Panc1 (cell line): ENCODE data around the gene OR13H1. TPM values are rescaled to one million over a fixed set of nuclear protein-coding genes. Genes with fewer than 3 reads are reported as not detected.
A peak's percentile ranks its signal among the peaks of the same experiment; 100 is the strongest.
"Not testable (repeated sequence)": the region's sequence is repeated elsewhere in the genome, so short reads cannot be mapped to it uniquely, and the experiment has no call there.

ENCODE experiments used
- ATAC-seq: fragments of 200-7000 bp; cut with Tn5 transposase; 2 replicates; pipeline ENCODE4 v1.9.1; 2020; ENCODE audit warnings: mild to moderate bottlenecking, moderate library complexity
- BruUV-seq: library from RNA; stranded (reverse); fragments of 400-500 nt; replicated peaks from 2 replicates; lab custom pipeline; 2021; lab: Mats Ljungman, UMichigan
- CTCF ChIA-PET: fragments of 300-600 bp; sonication (Branson Sonifier 250); formaldehyde crosslinking; loops from one replicate; lab custom pipeline; 2022; ENCODE audit warnings: antibody characterized with exemption; lab: Charles Lee
- POLR2A ChIA-PET: fragments of 300-600 bp; sonication (Branson Sonifier 250); formaldehyde crosslinking; loops from one replicate; lab custom pipeline; 2022; ENCODE audit warnings: antibody characterized with exemption; lab: Charles Lee
- DNase-seq: peaks from one replicate; pipeline ENCODE4 v3.0.0-alpha.2; 2010; ENCODE audit warnings: low read depth, low spot score
- H3K27ac ChIP-seq: 2 replicates; pipeline ENCODE4 v1.5.1; 2011; ENCODE audit warnings: mild to moderate bottlenecking, low read length, inconsistent platforms
- H3K27me3 ChIP-seq: fragments of 200-500 bp; sonication (Bioruptor generic); 2 replicates; pipeline ENCODE4 v1.6.0; 2014; ENCODE audit warnings: low read length, inconsistent platforms; ENCODE audit not compliant: control insufficient read depth, insufficient read depth
- H3K36me3 ChIP-seq: fragments of 200-500 bp; sonication (Bioruptor generic); 2 replicates; pipeline ENCODE4 v1.5.1; 2014; ENCODE audit warnings: inconsistent platforms, mild to moderate bottlenecking, low read length, moderate library complexity; ENCODE audit not compliant: control insufficient read depth, insufficient read depth
- H3K4me1 ChIP-seq: 2 replicates; pipeline ENCODE4 v1.5.1; 2011; ENCODE audit warnings: inconsistent platforms, mild to moderate bottlenecking, low read length, moderate library complexity; ENCODE audit not compliant: control insufficient read depth, insufficient read depth
- H3K4me3 ChIP-seq, 2 experiments: 2 replicates each; pipeline ENCODE4 v1.5.1; 2011 to 2012; ENCODE audit warnings: low read depth in 2 of 2, low read length in 2 of 2, mild to moderate bottlenecking in 2 of 2, inconsistent platforms in 1 of 2, moderate library complexity in 1 of 2
- H3K9me3 ChIP-seq: fragments of 200-500 bp; sonication (Bioruptor generic); 2 replicates; pipeline ENCODE4 v1.5.1; 2014; ENCODE audit warnings: low read depth, mild to moderate bottlenecking, inconsistent platforms, low read length, moderate library complexity; ENCODE audit not compliant: control insufficient read depth, insufficient read depth
- CTCF ChIP-seq: fragments of 450-650 bp; IDR thresholded peaks from 2 replicates; pipeline ENCODE4 v1.5.1; 2017; ENCODE audit warnings: mild to moderate bottlenecking
- POLR2AphosphoS5 ChIP-seq: IDR thresholded peaks from 2 replicates; pipeline ENCODE4 v1.6.1; 2012; ENCODE audit warnings: mild to moderate bottlenecking, low read depth, low read length, moderate library complexity
- REST ChIP-seq, 2 experiments: IDR thresholded peaks; 2 replicates each; pipeline ENCODE4 v1.6.1; 2011 to 2012; ENCODE audit warnings: low read depth in 2 of 2, control low read depth in 1 of 2, low read length in 1 of 2, mild to moderate bottlenecking in 1 of 2, moderate library complexity in 1 of 2; ENCODE audit not compliant: insufficient read depth in 1 of 2
- SIN3A ChIP-seq: IDR thresholded peaks from 2 replicates; pipeline ENCODE4 v1.6.1; 2012; ENCODE audit warnings: low read depth, mild to moderate bottlenecking, low read length, moderate library complexity, borderline replicate concordance; ENCODE audit not compliant: insufficient read depth
- TCF7L2 ChIP-seq: IDR thresholded peaks from 2 replicates; pipeline ENCODE4 v1.6.1; 2011; ENCODE audit warnings: mild to moderate bottlenecking, low read depth, low read length, inconsistent platforms
- in situ Hi-C: cut with HindIII; loops from 2 replicates; pipeline ENCODE4 v1.10.0; 2016; ENCODE audit warnings: low sequenced_read_pairs, low pct_unique_long_range_greater_than_20kb
- intact Hi-C: fragments of 100-400 bp; cut with micrococcal nuclease; formaldehyde crosslinking; loops from one replicate; pipeline ENCODE4 v1.10.0; 2022; ENCODE audit not compliant: unreplicated experiment
- total RNA-seq: library from RNA; stranded (reverse); gene quantifications from one replicate; pipeline ENCODE4 v1.2.1, GENCODE V29; 2021; ENCODE audit not compliant: unreplicated experiment

Gene OR13H1
- total RNA-seq, 1 experiment from 2014 or later = not detected

GRCh38 chrX:131577999-131578734 is 34.3 kb downstream of the OR13H1 start:
- Histone ChIP-seq H3K27me3 (no peaks in the 10 kb centered on the region; the same call in 1 of the 2 replicates), H3K4me3 (peak overlapping the region in 1 of 2 experiments; percentile 14; a peak in 1 of 4 replicates), H3K9me3 (no peaks in the 10 kb centered on the region), H3K27ac (no peak overlapping the region), H3K4me1 (no peaks in the 10 kb centered on the region), H3K36me3 (no peaks in the 10 kb centered on the region)
- no peak for DNase-seq
- no TSS peak for BruUV-seq
- in situ Hi-C loops (no loop called here), intact Hi-C loops (no loop called here)
- ChIA-PET POLR2A (no interaction called here), CTCF (no interaction called here)
- TF ChIP-seq CTCF = no peak
- no peak for TF ChIP-seq POLR2AphosphoS5
- no peak for TF ChIP-seq TCF7L2
- TF ChIP-seq REST (IDR thresholded peaks at IDR 0.05; ENCODE audit: insufficient read depth in 1 of 2, low read depth in 2 of 2, low read length in 1 of 2) = no peak
- no peak for TF ChIP-seq SIN3A
- ATAC-seq = no peak

- H3K27me3 ChIP-seq, BruUV-seq, POLR2A ChIA-PET, DNase-seq, H3K36me3 ChIP-seq, intact Hi-C loops, CTCF ChIA-PET, H3K4me1 ChIP-seq, ATAC-seq, H3K9me3 ChIP-seq, in situ Hi-C loops, H3K27ac ChIP-seq: not testable (repeated sequence)
- H3K4me3 ChIP-seq = peak overlapping the region in 1 of 2 experiments; percentile 14; a peak in 1 of 4 replicates
Observed at GRCh38 chrX:131578735-131579367, 35.0 kb downstream of the OR13H1 start.

GRCh38 chrX:131588995-131589394 is 45.1 kb downstream of the OR13H1 start:
- POLR2A ChIA-PET = no interaction called here
- ATAC-seq = no peak
- no peak overlapping the region for H3K4me3 ChIP-seq
- TF ChIP-seq TCF7L2 (no peak), CTCF (no peak), REST (IDR thresholded peaks at IDR 0.05; ENCODE audit: insufficient read depth in 1 of 2, low read depth in 2 of 2, low read length in 1 of 2) (no peak), POLR2AphosphoS5 (no peak), SIN3A (no peak)
- in situ Hi-C loops = no loop called here
- no peak overlapping the region for H3K27ac ChIP-seq
- H3K36me3 ChIP-seq = no peaks in the 10 kb centered on the region
- no peaks in the 10 kb centered on the region for H3K4me1 ChIP-seq
- H3K9me3 ChIP-seq = no peaks in the 10 kb centered on the region
- intact Hi-C loops = no loop called here
- DNase-seq = no peak
- H3K27me3 ChIP-seq = peaks cover 8% of the 10 kb centered on the region
- no TSS peak for BruUV-seq
- CTCF ChIA-PET = no interaction called here
